ENCODE results near the gene THSD4.

THSD4 gene

GRCh38 chr15:71588746-71589145, 473.5 kb downstream of the THSD4 start:
- peak; percentile 21 for DNase-seq (ENCODE audit: low spot score)

GRCh38 chr15:71591057-71591456, 475.8 kb downstream of the THSD4 start:
- DNase-seq (ENCODE audit: low spot score) = no peak

GRCh38 chr15:71592203-71592602, 476.9 kb downstream of the THSD4 start:
- no peak for DNase-seq (ENCODE audit: low spot score)

- DNase-seq (ENCODE audit: low spot score) = no peak
Observed at GRCh38 chr15:71595846-71596553, 480.7 kb downstream of the THSD4 start.

- no peak for DNase-seq (ENCODE audit: low spot score)
Observed at GRCh38 chr15:71596672-71597071, 481.4 kb downstream of the THSD4 start.

DNA sequence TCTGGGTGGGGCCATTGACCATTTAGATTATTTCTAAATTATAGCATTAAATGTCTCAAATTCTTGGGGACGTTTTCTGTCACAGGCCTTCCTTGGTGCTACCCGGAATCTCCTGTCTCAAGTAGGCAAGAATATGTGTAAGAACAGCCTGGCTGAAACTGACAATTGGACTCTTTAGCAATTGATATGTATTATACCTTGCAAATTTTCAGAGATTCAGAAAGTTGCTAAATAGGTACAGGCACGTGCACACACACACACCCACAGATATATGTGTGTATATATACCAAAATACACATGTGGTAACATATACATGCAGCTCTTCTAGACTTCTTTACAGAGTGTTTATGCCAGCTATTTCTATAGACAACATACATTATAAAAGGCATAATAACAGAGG, 481.9 kb downstream of the THSD4 start:
- DNase-seq (ENCODE audit: low spot score) = no peak

GRCh38 chr15:71597637-71598036, 482.4 kb downstream of the THSD4 start:
- no peak for DNase-seq (ENCODE audit: low spot score)

DNA sequence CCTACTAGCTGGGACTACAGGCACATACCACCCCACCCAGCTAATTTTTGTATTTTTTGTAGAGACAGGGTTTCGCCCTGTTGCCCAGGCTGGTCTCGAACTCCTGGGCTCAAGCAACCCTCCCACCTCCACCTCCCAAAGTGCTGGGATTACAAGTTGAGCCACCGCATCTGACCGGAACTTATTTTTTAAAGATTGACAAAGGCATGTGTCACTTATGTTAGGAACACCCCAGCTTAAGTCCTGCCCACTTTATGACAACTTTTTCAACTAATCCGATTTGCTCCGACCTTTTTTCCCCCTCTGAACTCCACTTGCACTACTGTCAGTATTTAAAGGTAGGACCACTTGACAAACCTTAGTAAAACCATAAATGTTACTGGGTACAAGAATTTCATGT, 483.5 kb downstream of the THSD4 start:
- DNase-seq (ENCODE audit: low spot score) = no peak

DNA sequence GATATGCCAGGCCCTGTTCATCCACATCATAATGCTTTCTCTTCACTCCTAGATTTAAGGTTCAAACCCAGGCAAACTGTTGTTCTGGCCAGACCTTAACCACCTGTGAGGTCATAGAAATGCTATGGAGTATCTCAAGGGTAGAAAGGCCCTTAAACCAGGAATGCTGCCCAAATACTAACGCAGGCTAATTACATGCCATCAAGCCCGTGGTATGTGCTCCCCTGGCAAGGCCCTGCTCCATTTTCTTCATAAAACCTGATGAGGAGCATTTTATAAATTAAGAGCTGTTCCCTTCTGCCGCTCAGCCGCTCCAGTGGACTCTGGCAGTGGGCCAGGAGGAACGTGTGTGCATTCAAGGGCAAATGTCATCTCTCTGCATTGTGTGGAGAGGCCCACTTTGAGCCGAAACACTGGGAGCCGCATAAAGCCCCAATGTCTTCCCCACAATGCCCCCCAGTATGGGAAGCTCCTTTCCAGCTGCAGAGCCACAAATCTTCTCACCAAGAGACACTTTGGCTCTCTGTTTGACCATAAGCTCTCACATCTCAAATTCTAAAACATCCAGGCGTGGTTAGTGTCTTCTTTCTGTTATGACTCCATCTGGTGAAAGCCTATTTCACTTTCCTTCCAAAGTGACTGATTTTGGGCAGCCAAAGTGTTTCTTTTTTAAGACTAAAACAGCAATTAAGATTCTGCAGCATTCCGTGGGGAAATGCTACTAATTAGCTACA, 484.3 kb downstream of the THSD4 start:
- DNase-seq (ENCODE audit: low spot score) = no peak

- no peak for DNase-seq (ENCODE audit: low spot score)
Observed at GRCh38 chr15:71600237-71600636, 485.0 kb downstream of the THSD4 start.

- DNase-seq (ENCODE audit: low spot score) = no peak
Observed at GRCh38 chr15:71601038-71601834, 486.0 kb downstream of the THSD4 start.

GRCh38 chr15:71603379-71603778, 488.1 kb downstream of the THSD4 start:
- DNase-seq (ENCODE audit: low spot score) = no peak

DNA sequence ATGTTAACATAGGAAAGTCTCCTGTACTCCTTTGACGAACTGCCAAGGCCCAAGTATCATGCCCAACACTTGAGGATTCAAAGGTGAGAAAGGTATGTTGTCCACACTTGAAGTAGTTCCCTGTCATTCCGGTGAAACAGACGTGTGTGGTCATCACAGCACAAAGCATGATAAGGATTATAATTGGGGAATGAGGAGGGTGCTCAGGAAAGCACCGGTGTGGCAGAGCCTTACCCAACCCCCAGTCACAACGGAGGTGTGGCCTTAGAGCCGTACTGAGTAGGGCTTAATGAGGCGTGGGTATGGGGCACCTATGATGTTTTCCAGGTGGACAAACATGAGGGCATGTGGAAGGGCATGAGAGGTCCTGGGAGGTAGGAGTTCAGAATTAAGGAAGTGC, 492.1 kb downstream of the THSD4 start:
- DNase-seq (ENCODE audit: low spot score) = no peak

GRCh38 chr15:71610728-71611552, 495.7 kb downstream of the THSD4 start:
- no peak for DNase-seq (ENCODE audit: low spot score)

GRCh38 chr15:71611553-71612396, 496.5 kb downstream of the THSD4 start:
- no peak for DNase-seq (ENCODE audit: low spot score)

- no peak for DNase-seq (ENCODE audit: low spot score)
Observed at GRCh38 chr15:71612397-71612722, 497.1 kb downstream of the THSD4 start.

DNA sequence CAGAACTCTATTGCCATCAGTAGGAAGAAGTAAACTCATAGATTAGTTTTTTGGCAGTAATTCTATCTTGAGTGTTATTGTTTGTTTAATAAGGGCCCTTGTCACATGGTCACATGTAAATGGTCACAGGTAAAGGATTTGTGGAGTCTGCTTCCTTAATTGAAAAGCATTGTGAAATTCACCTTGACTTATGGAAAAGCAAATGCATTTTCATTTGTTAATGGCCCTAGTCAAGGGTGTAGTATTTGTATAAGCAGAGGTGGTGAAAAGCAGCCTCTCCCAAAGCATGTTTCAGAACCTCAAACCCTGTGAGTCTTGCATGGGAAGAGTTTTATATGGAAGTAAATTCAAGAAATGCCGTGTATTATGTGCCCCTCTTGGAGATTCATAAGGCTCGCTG, 497.6 kb downstream of the THSD4 start:
- no peak for DNase-seq (ENCODE audit: low spot score)

DNA sequence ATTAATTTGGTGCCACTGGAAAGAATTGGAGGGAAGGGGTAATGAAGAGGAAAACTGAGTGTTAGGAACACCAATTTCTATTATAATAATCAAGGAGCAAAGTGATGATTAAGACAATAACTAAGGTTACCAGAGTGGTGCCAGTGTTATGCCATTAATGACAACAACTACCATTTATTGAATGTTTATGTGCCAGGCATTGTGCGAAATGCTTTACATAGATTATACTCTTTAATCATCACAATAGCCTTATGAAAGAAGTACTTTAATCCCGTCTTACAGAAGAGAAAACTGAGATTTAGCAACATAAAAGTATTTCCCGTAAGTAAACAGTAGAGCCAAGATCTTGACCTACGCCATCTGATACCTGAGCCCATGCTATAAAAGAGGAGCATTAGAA, 507.8 kb downstream of the THSD4 start:
- no peak for DNase-seq (ENCODE audit: low spot score)

GRCh38 chr15:71626596-71627088, 511.4 kb downstream of the THSD4 start:
- DNase-seq (ENCODE audit: low spot score) = no peak

DNA sequence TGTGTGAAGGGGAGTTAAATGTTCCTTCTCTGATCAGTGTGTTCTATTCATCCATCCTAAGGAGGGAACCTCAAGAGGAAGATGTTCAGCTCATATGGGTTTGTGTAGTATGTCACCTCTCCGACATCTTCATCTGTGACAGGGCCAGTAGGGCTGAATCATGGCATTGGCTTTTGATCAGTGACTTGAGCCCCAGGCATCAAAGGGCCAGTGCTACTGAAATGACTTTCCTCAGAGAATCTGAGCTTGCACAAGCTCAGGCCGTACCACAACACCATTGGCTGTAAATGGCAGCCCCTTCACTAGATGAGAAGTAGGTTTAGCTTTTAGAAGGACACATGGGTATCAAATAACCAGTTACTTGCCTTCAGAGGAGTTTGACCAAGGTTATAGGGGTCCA, 511.9 kb downstream of the THSD4 start:
- no peak for DNase-seq (ENCODE audit: low spot score)

GRCh38 chr15:71627604-71628003, 512.3 kb downstream of the THSD4 start:
- no peak for DNase-seq (ENCODE audit: low spot score)
